T47D (cell line): Measurements from ENCODE around the gene MGAT4A.

Experiments
- DNase-seq, 2 experiments: peaks; one replicate each; pipeline versions ENCODE4 v3.0.0 to v3.0.0-alpha.2; 2011 to 2012; ENCODE audit warnings: low read depth in 1 of 2, low spot score in 1 of 2
- JUND ChIP-seq: IDR thresholded peaks from 2 replicates; pipeline ENCODE4 v1.6.1; 2012; ENCODE audit warnings: low read depth
- in situ Hi-C: cut with HindIII; loops from 2 replicates; pipeline ENCODE4 v1.10.0; 2016; ENCODE audit warnings: low sequenced_read_pairs, low pct_unique_long_range_greater_than_20kb

The MGAT4A gene

GRCh38 chr2:98715812-98716451 lies 15.0 kb downstream of the MGAT4A start:
- in situ Hi-C loops: no loop called here
- no peak for TF ChIP-seq JUND
- no peak for DNase-seq

- in situ Hi-C loops: no loop called here
- no peak for DNase-seq
- TF ChIP-seq JUND: no peak
Observed at GRCh38 chr2:98713332-98714015, 17.5 kb downstream of the MGAT4A start.

- no peak for TF ChIP-seq JUND
- in situ Hi-C loops: no loop called here
- DNase-seq: no peak
Observed at GRCh38 chr2:98712145-98712544, 18.8 kb downstream of the MGAT4A start.

GRCh38 chr2:98711506-98711905 lies 19.4 kb downstream of the MGAT4A start:
- in situ Hi-C loops: no loop called here
- no peak for TF ChIP-seq JUND
- no peak for DNase-seq

- no peak for TF ChIP-seq JUND
- no peak for DNase-seq
- in situ Hi-C loops: no loop called here
Observed at GRCh38 chr2:98710734-98711133, 20.2 kb downstream of the MGAT4A start.

GRCh38 chr2:98709535-98709934 lies 21.4 kb downstream of the MGAT4A start:
- DNase-seq: no peak
- in situ Hi-C loops: no loop called here
- no peak for TF ChIP-seq JUND

- in situ Hi-C loops: no loop called here
- no peak for DNase-seq
- no peak for TF ChIP-seq JUND
Observed at GRCh38 chr2:98708396-98709186, 22.3 kb downstream of the MGAT4A start.

- in situ Hi-C loops: no loop called here
- no peak for TF ChIP-seq JUND
- DNase-seq: no peak
Observed at GRCh38 chr2:98706591-98706990, 24.3 kb downstream of the MGAT4A start.

GRCh38 chr2:98705333-98705617 lies 25.7 kb downstream of the MGAT4A start:
- in situ Hi-C loops: no loop called here
- no peak for TF ChIP-seq JUND

GRCh38 chr2:98704499-98705332 lies 26.2 kb downstream of the MGAT4A start:
- in situ Hi-C loops: no loop called here
- peak in 1 of 2 experiments; percentile 29 for DNase-seq
- TF ChIP-seq JUND: no peak

More at GRCh38 chr2:98705333-98705617, 25.7 kb downstream of the MGAT4A start:
- DNase-seq: no peak

GRCh38 chr2:98703738-98704137 lies 27.2 kb downstream of the MGAT4A start:
- DNase-seq: no peak
- no peak for TF ChIP-seq JUND
- in situ Hi-C loops: no loop called here

GRCh38 chr2:98702858-98703620 lies 27.9 kb downstream of the MGAT4A start:
- TF ChIP-seq JUND: no peak
- in situ Hi-C loops: no loop called here

More at GRCh38 chr2:98702858-98703620, 27.9 kb downstream of the MGAT4A start:
- DNase-seq: no peak
